Activated naive CD8-positive, alpha-beta T cell treated with anti-CD3 and anti-CD28 coated beads, Interleukin-2, amount 50 U/mL, for 16 hours (primary cell): ENCODE measurements around the gene LILRB3.
A peak's percentile ranks its signal among the peaks of the same experiment; 100 is the strongest.
"Not testable (repeated sequence)": the region's sequence is repeated elsewhere in the genome, so short reads cannot be mapped to it uniquely, and the experiment has no call there.

Experiments used
- DNase-seq: peaks from one replicate; pipeline ENCODE4 v3.0.0-alpha.2; 2020; ENCODE audit warnings: low read depth, low spot score

LILRB3 gene

DNA sequence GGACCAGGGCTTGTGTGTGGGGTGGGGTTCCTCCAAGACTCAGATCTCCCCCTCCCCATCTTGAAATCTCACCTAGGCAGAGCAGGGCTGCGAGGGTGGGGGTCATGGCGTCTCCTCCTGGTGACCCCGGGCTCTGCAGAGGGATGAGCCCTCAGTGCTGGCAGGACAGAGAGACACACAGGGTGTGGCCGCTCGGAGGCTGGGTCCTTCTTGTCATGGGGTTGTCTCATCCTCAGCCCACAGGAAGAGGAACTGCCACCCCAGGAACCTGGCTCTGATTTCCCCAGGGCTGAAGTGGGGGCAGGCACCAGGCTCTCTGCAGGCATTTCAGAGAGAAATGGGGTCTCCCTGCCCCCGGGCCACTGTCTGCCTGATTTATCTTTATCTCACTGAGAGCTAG lies 19.8 kb upstream of the LILRB3 start, which contains the start of gene LILRA6:
TSS of gene LILRA6 (minus strand) at position 145 of the 400 bp plus-strand sequence.
- not testable (repeated sequence) for DNase-seq

DNA sequence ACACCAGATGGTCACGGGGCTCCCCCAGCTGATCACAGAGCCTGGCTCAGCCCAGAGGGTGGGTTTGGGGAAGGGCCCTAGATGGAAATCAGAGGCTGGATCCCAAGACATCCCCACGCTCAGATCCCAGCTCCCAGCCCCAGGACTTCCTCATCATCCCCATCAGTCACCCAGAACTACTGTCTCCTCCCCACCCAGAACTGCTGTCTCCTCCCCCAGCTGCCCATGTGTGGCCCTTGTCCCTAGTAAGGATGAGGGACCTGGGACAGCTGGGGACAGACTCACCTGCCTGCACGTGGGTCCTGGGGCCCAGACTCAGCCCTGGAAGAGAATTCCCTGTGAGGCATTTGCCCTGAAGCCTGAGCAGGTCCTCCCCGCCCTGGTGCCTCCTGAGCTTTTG lies 19.4 kb upstream of the LILRB3 start:
- not testable (repeated sequence) for DNase-seq

DNA sequence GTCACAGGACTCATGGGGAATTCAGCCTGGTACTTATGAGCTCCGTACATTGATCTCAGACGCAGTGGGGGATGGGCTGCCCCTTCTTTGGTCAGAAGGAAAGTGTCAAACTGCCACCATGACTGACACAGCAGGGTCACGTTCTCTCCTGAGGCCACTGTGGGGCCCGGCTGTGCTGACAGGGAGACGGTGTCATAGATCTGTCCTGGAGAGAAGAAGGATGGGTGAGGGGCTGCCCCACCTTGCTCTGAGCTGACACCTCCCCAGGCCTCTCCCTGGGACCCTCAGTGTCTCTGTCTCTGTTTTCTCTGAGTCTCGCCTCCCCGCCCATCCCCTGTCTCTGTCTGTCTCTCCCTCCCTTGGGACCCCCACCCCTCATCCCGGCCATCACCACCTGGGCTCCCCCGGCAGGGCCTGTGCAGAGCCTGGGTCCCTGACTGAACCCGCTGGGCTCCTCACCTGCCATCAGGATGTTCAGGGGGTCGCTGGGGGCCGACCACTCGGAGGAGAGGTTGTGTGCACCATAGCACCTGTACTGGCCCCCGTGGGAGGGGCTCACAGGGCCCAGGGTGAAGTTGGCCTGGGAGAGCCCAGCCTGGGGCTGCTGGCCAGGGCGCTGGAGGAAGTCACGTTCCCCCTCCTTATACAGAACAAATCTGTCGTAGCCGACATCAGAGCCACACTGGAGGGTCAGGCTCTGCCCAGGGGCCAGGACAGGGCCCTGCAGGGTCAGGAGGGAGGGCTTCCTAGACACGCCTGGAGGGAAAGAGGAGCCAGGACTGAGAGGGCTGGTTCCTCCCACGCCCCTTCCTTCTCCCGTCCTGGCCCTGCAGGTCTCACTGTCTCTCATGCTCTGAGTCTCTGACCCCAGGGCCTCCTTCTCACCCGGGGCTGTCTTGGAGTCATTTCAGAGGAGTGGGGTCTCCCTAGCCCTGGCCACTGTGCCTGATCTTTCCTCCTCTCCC lies 17.8 kb upstream of the LILRB3 start:
- DNase-seq = not testable (repeated sequence)

DNA sequence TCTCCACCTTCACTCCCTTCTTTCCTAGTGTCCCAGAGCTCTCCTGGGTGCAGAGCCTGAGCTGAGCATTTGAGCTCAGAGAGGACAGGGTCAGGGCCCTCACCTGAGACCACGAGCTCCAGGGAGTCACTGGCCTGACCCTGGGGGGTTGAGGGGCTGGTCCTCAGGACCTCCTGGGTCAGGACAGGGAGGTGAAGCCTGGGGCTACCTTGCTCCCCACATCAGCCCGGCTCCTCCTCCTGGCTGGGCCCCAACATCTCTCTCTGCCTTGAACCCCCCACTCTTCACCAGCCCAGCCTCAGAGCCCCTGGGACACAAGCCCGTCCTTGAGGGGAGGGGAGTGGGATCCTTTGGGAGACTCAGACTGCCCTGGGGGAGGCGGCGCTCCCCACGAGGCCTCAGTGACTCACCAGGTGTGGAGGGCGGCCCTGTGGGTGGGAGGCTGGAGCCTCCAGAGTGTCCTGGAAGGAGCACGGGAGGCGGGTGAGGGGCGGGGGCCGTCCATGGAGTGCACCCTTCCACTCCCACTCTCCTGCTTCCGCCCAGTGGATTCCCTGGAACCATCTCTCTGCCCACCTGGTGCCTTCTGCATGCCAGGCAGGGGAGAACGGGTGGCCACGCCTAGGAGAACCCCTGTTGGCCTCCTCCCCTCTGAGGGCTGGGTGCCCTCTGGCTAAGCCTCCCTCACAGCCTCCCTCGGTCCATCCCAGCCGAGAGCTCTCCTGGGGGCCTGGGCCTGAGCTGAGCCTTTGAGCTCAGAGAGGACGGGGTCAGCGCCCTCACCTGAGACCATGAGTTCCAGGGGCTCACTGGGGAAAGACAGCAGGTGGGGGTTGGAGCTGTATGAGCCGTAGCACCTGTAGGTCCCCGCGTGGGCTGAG lies 16.9 kb upstream of the LILRB3 start:
- not testable (repeated sequence) for DNase-seq

DNA sequence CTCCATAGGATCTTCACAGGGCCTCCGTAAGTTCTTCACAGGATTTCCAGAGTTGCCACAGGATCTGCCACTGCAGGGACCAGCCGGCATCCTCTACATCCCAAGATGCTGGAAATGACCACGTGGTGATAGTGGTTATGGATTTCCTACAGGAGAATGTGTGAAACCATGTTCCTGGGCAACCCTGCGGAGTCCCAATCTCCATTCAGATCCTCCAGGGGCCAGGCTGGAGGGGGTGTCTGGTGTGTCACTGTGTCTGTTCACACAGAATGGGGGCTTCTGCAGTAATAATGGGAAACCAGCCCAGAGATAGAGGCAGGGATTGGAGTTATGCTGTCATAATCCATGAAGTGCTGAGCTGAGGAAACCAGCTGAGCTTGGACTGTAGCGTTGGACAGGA lies 11.1 kb upstream of the LILRB3 start:
- no peak for DNase-seq

DNA sequence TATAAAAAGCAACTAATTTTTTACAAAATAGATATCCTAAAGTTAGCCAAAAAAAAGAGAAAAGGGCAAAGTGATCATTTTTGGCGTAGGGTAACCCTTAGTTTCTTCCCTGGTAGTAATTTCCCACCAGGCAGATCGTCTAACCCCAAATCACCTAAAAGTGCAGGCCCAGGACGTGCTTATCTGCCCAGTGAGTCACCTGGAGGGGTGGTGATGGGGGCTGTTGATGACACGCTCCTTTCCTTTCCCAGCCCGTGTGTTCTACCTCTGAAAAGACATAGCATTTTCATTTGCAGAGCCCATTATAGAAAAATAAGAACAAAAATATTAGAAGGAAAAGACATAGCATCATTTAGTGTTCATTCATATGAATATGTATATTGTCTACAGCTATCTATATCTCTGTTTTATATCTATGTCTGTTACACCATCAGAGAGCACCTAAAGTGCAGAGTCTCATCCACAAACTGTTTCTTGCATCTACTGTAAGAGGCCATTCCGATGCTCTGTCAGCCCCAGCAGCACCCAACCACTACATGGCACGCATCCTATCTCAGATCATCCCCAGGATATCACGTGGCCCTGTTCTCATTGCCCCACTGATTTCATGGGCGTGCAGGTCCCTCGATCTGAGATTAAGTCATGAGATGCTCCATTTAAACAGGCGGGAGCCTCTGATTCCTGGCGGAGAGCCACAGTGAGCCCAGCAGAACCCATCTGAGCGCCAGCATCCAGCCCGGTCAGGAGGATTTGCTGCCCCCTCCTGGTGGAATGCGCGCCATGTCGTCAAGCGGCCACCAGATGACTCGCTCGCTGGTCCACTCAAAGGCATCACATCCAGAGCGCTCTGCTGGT lies 8.5 kb upstream of the LILRB3 start:
- DNase-seq = peak; percentile 80

DNA sequence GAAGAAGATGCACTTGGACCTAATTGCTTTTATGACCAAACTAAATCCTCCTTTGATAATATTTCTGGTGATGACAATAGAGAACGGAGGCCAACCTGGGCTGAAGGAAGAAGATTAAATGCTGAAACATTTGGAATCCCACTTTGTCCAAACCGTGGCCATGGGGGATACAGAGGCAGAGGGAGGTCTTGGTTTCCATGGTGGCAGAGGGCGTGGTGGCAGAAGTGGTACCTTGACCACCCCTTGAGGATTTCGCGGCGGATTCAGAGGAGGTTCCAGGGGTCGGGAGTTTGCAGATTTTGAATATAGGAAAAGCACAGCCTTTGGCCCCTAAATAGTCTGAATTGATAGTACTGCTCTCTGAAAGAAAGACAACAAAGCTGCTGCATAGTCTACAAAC lies 7.2 kb upstream of the LILRB3 start:
- no peak for DNase-seq

DNA sequence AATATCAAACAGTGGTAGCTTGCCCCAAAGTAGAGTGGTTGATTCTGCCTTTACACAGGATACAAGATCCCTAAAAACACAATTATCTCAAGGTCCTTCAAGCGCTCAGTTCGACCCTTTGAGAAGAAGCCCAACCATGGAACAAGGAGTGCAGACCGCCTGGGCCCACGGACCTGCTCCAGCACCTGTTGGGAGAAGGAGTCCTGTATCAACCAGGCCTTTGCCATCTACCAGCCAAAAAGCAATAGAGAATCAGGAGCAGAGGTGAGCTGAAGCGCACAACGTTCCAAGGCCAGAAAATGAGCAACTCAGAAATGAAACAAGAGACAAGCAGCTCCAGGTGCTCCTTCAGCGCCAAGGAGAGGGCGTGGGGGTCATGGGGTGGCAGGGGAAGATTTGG lies 6.3 kb upstream of the LILRB3 start:
- DNase-seq = no peak

DNA sequence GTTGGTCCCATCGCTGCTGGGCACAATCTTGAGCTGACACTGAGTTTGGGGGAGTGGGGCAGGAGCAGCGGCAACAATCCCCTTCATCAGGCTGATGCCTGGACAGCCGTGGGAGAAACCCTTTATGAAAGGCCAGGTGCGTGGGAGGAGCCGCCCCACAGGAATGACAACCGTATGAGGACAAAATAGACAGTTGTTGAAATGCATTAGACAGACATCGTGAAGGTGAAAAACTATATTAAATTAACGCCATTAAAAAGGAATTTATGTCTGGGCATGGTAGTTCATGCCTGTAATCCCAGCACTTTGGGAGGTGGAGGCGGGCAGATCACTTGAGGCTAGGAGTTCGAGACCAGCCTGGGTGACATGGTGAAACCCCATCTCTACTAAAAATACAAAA lies 1.8 kb upstream of the LILRB3 start:
- not testable (repeated sequence) for DNase-seq

DNA sequence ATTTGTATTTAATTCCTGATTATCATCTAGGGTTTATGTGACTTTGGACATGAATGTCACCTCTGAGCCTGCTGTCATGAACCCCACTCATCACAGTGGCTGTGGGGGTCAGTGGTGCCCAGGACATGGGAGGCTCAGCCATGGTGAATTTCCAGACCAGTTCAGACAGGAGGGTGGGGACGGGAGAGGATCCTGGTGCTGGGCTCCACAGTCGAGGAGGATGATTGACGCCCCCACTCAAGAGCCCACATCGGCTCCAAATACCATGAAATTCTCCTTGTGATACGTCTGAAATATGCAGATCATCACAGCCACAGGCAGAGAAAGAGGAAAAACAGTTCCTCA lies 1.1 kb upstream of the LILRB3 start:
- not testable (repeated sequence) for DNase-seq

DNA sequence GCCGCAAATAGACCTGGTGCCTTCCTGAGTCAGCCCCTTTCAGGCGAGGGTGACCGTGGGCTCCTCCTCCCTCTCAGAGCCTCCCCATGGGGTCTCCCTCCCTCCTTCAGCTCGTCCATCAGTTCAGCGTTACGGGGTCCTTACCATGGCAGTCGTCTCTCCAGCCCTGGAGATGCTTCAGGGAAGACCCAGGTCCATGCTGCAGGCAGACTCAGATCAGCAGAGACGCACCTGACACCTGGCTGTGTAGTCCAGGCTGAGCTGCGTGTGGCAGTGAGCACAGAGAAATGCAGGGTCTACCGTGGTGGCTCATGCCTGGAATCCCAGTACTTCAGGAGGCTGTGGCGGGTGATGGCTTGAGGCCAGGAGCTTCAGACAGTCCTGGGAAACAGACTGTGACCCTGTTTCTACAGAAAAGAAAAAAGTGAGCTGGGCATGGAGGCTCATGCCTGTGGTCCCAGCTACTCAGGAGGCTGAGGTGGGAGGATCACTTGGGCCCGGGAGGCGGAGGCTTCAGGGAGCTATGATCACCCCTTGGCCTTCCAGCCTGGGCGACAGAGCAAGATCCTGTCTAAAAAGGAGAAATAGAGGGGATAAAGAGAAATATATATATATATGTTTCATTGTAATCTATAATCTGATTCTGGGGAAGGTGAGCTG lies 600 bp upstream of the LILRB3 start:
- not testable (repeated sequence) for DNase-seq

DNA sequence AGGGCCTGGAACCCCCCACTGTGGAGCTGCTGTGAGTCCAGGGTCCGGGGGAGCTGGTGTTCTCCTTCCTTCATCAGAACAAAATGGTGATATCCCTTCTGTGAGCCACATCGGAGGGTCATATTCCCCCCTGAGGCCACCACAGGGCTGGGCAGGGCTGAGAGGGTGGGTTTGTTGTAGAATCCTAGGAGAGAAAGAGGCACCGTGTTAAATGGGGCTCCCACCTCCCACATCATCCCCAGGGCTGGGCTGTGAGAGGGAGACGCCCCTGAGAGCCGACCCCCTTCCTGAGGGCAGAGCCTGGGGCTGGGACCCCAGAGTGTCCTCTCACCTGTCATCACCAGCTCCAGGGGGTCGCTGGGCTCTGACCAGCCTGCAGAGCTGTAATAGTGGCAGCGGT lies 860 bp downstream of the LILRB3 start:
- DNase-seq = not testable (repeated sequence)

DNA sequence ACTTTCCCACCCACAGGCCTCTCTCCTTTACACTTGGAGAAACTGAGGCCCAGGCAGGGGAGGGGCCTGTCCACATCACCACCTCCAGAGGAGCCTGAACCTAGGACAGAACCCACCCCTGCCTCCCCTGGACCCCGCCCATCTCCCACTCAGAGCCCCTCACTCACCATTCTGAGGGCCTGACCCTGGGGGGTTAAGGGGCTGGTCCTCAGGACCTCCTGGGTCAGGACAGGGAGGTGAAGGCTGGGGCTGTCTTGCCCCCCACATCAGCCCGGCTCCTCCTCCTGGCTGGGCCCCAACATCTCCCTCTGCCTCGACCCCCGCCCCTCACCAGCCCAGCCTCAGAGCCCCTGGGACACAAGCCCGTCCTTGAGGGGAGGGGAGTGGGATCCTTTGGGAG lies 3.1 kb downstream of the LILRB3 start:
- not testable (repeated sequence) for DNase-seq

DNA sequence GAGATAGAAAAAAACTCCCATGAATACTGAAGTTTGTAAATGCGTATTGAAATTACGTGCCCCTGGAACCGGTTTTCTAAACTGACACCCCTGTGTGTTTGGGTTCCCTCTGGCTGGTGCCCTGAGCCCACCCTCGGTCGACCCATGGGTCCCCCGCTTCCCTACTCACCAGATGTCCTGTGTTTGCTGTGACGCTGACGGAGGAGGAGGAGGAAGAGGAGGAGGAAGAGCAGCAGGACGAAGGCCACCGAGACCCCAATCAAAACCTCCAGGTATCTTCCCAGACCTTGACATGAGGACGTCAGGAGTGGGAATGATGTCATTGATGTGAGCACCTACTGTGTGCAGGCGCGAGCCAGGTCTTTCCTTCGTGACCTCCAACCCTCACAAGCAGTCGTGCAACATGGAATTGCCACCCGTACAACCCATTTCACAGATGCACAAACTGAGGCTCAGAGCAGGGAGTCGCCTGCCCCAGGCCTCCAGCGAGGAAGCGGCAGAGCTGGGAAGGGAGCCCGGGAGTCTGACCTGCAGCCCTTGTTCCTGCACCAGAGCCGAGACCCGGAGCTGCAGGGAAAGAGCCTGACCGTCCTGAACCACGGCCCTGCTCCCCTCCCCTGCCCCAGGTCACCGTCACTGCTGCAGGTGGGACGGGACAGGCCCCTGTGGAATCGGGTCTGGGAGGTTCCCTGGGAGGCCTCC lies 3.7 kb downstream of the LILRB3 start:
- no peak for DNase-seq

DNA sequence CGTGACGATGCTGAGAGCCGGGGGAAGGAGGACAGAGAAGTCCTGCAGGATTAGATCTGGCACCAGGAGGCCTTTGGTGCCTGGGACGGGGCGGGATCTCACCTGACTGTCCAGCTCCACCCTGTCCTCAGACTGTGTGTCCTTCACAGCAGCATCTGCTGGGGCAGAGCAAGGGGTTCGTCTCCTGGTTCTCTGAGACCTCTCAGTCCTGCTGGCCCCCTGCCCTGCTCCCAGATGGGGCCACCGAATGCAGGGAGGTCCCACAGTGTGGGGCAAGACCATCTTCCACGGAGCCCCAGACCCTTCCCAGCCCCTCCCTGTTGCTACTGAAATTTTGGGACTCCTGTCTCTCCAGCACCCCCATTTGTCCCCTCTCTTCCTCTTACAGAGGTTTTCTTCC lies 4.5 kb downstream of the LILRB3 start:
- DNase-seq = no peak

DNA sequence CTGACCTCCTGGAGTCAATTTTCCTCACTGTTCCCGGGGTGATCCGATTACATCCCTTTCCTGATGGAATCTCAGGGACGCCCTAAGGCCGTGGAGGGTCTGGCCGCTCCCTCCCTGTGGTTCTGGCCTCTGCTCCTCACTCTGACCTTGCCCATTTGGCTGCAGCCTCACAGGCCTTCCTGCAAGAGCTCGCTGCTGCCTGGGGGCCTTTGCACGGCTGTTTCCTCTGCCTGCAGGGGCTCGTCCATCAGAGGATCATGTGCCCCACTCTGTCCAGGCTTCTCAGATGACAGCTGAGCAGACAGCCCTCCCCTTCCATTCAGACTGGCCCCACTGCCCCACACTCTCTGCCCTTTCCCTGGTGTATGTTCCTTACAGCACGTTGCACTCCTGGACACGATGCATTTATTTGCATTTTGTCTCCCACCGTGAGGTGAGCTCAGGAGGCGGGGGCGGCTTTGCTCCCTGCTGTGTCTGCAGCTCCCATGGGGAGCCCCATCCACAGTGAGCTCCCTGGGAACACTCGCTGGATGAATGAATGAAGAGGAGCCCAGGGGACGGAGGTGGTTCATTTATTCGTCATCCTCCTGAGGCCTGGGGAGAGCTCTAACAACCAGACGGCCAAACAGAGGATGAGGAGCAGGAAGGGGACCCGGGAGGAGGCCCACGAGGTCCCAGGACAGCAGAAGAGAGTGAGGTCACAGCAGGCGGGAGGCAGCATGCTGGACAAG lies 5.1 kb downstream of the LILRB3 start:
- DNase-seq = not testable (repeated sequence)

DNA sequence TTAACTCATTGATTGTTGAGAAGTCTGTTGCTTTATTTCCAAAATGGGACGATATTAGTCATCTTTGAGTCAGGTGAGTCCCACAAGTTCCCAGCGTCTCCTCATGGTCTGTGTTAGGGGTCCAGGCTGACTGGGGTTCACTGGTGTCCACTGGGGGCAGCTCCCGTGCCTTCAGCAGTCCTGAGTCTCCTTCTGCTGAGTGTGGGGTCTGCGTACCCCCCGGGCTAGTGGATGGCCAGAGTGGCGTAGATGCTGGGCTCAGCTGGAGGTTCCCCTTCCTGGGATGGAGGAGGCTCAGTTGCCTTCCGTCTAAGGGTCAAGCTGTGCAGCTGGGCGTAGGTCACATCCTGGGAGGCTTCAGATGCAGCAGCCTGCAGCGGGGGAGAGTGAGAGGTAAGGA lies 5.9 kb downstream of the LILRB3 start:
- DNase-seq = no peak

DNA sequence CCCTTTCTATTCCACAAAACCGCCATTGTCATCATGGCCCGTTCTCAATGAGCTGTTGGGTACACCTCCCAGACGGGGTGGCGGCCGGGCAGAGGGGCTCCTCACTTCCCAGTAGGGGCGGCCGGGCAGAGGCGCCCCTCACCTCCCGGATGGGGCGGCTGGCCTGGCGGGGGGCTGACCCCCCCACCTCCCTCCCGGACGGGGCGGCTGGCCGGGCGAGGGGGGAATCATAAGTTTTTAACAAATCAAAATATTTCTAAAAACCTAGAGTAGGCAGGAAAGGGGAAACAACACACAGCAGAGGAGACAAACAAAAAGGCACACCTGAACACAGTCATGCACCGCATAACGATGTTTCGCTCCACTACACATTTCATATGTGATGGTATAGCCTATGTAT lies 8.1 kb downstream of the LILRB3 start:
- DNase-seq = not testable (repeated sequence)

DNA sequence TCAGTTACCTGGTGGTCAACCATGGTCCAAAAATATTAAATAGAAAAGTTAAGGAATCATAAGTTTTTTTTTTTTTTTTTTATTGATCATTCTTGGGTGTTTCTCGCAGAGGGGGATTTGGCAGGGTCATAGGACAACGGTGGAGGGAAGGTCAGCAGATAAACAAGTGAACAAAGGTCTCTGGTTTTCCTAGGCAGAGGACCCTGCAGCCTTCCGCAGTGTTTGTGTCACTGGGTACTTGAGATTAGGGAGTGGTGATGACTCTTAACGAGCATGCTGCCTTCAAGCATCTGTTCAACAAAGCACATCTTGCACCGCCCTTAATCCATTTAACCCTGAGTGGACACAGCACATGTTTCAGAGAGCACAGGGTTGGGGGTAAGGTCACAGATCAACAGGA lies 8.6 kb downstream of the LILRB3 start:
- not testable (repeated sequence) for DNase-seq

DNA sequence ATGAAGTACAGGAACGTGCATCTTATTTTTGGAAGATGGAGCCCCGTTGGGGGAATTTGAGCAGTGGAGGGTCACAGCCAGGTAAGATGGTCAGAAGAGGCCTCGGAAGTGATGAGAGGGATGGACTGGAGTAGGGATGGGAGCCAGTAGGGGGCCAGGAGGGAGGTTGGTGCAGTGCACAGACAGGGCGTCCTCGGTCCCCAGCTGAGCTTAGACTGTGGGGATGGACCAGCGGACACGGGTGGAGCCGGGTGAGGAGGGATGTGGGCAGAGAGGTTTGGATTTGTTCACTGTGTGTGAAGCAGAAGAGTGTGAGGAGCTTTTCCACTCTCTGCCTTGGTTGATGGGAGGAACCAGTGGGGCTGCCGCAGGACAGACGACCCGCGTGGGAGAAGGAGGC lies 11.6 kb downstream of the LILRB3 start:
- DNase-seq = no peak
